Endometrium (tissue), 2 donors: ENCODE results near the gene CDH13.
A peak's percentile ranks its signal among the peaks of the same experiment; 100 is the strongest.

ENCODE experiments used
- FAIRE-seq: peaks from 2 replicates; lab custom pipeline; 2012; peaks lifted over from hg19 to GRCh38; lab: Jason Lieb, UNC
- donor health status: control.
- donor health status: control.

Gene CDH13

DNA sequence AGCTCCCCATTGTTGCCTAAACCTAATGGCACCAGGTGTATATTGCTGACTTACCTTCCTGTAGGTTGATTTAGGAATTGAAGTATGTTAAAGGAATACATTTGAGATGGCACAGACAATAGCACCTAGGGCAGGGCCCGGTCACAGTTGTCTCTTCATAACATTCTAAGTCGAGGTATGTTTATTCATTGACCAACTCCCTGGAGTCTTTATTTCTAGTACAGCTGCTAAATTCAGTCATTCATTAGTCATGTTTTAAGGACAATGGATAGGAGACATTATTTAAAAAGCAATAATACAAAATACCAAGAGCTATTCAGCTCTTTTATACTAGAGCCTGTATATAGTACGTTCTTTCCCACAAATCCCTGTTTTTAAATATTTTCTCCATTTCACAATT is 811.6 kb downstream of the CDH13 start:
- FAIRE-seq = no peak

- no peak for FAIRE-seq
These were observed 812.6 kb downstream of the CDH13 start for GRCh38 chr16:83439412-83439811.

GRCh38 chr16:83441517-83441916 is 814.7 kb downstream of the CDH13 start:
- FAIRE-seq = no peak

DNA sequence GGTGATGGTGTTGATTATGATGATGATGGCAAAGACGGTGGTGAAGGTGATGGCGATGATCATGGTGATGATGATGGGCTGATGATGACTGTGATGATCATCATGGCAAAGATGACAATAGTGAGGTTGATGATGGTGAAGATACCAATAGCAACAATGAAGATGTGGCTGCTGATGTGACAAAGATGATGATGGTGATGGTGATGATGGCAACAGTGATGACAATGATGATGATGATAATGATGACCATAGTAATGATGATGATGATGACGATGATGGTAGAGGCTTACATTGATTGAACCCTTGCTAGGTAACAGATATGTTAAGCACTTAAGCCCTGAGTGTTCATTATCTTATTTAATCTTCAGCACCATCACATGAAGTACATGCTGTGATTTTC is 817.2 kb downstream of the CDH13 start:
- FAIRE-seq = no peak

DNA sequence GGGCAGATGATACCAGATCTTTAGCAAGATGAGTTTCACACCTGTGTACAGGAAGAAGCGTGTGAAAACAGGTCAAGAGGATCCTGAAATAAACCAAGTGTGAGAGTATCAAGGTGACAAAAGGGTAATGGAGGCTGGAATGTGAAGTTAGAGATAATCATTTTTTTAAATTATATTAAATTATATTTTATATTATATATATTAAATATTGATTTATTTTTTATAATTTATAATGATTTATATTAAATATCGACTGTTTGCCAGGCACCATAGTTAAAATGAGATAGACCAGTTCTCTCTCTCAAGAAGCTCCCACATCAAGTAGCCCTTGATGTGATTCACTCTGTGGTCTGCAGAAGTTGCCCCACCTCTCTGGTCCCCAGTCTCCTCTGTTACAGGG is 820.8 kb downstream of the CDH13 start:
- FAIRE-seq = no peak

DNA sequence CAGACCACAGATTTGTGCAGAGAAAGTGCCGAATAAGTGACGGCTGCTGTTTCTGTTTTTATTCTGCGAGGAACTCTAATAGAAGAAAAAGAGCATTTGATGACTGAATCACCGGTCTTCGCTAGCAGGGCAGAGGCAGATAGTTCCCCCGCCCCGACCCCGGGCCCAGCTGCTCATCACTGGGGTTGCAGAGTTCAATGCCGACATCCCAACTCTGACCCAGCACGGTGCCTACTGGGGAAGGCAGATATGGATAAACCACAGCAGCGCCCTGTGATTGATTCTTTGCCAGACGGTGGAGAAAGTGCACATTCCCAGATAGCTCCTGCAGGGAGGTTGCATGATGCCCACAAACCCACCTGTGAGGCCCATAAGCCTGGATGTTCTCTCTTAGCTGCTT is 823.1 kb downstream of the CDH13 start:
- FAIRE-seq = no peak

DNA sequence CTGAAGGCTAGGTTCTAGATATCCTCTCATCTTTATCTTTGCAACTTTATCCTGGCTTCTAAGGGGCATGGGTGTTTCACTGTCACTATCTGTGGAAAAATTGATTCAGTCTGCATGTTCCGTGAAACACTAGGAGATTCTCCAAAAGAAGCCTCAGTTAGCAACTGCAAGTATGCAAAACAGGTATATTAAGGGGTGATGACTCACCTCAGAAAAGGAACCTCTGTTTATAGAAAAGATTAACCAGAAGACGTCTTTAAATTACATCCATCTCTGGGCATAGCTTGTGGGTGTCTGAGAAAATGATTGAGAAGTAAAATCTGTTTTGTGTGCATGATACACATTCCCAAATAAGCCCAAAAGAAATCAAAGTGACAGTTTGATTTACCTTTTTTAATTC is 827.2 kb downstream of the CDH13 start:
- no peak for FAIRE-seq

DNA sequence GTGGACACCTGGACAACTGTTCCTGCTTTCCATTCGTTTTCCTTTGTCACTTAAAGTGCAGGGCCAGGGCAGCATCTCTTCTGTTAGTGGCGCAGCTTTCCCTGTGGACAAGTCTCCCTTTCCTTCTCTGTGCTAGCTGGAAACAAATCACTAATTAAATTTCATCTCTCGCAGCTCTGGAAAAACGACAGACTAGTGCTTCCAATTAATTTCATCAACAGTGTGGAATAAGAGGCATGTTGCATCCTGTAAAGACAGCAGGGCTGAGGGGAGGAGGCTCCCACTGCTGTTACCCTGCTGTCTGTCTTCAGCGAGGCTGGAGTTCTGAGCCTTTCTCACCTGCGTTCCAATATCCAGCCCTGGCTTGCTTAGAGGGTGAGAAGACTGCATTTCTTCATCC is 828.9 kb downstream of the CDH13 start:
- FAIRE-seq = no peak

DNA sequence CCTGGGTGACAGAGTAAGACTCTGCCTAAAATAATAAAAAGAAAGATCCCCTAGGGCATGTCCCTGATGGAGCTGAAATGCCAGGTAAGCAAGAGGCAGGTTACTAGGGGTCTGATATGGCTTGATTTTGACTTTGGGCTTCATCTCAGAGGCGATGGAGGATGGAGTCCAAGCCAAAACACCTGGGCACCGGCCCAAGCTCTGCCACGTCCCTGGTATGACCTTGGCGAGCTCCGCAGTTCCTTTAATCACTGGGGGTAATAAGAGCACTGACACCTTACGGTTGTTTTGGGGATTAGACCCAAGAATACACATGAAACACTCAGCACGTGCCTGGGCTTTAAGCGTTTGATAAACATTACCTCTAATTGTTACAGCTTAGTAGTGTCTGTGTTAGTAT is 830.2 kb downstream of the CDH13 start:
- no peak for FAIRE-seq

DNA sequence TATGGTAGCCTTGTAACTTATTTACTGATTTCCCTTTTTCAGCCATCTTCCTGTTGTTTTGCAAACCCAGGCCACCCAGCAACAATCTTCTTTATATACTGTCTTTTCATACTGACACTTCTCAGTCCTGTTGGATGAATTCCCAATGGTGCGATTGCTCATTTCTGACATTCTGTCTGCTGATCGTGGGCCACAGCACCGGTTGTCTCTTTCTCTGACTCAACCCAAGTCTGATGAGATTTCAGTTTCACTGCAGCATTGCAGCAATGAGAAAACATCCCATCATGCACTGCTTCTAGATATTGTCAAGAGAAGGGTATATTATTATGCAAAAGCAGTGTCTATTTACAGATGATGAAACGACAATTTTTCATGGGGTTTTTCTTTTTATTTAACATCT is 831.8 kb downstream of the CDH13 start:
- no peak for FAIRE-seq

GRCh38 chr16:83464991-83465390 is 838.2 kb downstream of the CDH13 start:
- FAIRE-seq = no peak

- FAIRE-seq = no peak
These were observed 843.6 kb downstream of the CDH13 start for GRCh38 chr16:83470416-83470815.

DNA sequence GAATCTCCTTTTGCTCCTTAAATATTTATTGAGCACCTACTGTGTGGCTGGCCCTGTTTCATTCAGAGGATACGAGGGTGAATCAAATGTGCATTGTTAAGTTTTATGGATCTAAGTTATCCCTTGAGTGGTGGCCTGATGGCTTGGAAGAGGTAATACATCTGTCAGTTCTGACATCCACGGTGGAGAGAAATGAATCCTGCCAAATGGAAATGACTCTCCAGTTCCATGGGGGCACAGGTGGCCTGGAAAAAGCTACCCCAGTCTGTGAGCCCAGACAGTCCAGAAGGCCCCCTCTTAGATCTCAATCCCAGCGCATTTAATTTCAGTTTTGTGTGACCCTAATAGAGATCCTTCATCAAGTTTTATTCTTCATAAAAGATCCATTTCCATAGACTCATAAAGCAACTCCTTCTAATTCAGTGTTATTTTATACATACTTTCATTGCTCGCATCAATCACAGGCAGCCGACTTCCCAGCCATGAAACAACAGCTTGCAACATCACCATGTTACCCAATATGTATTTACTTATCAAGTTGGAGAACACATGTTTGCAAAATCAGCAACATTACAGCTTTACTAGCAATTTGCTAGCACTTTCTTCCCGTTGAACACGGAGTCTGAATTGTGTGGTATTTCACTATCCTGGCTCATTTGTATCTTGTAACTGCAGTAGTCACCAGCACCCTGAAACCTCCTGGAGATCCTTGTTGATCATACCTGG is 846.2 kb downstream of the CDH13 start:
- FAIRE-seq = no peak

- FAIRE-seq = peak; percentile 79
These were observed 847.3 kb downstream of the CDH13 start for GRCh38 chr16:83473926-83474650.

DNA sequence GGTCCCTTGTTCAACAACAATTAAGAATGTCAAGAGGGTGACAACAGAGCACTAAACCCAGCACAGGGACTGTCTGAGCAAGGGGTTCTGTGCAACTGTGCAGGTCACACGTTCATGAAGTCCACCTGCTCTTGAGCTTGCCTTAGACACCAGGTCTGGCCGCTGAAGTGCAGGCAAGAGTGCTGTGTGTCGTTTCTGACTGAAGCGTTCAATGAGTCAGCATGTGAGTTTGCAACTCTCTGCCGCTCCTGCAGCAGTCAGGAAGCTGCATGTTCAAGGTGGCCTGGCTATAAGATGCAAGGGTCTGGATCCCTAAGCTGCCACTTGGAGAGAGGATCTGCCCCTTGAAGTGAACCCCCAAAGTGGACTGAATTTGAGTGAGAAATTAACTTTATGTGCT is 848.3 kb downstream of the CDH13 start:
- no peak for FAIRE-seq

DNA sequence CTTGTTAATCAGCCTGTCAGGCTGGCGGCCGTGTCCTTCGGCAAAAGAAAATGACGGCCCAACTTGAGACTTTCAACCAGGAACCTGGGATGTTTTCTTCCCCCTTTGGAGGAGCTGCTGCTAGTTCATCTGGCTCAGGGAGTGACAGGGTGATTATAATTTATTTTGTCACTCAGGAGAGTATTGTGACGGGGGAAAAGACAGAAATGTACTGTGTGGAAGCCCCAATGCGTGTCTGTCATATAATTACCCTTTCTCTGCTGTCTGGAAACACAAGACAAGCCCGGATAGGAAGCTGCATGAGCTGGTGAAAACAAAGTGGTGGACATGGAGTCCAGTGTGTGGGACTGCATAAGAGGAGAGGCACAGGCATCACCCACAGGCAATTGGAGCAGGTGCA is 854.8 kb downstream of the CDH13 start:
- FAIRE-seq = no peak

DNA sequence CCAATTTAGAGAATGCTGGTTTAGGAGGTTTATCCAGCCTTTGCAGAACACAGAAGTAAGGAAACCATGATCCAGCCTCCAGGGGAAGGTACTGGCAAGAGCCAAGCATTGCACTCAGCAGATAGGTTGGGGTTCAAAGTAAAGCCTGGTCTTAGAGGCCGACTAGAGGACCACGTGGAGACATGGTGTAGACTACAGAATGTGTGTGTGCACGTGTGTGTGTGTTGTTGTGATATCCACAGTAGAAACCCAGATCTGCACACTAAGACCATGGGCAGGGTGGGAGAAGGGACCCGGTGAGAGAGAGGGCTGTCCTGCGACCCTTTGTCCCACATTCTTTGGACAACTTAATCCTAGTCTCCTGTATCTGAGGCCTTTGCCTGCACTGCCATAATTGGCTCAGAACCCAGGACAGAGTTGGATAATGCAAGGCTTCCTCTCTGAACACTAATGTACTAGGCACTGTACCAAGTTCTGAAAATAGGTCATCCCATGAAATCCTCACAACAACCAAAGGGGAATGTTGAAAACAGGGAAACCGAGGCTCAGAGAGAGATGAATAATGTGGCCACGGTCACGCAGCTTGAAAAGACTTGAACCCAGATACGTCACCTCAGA is 855.9 kb downstream of the CDH13 start:
- no peak for FAIRE-seq

GRCh38 chr16:83490073-83490472 is 863.3 kb downstream of the CDH13 start:
- FAIRE-seq = no peak

GRCh38 chr16:83494459-83494858 is 867.7 kb downstream of the CDH13 start:
- FAIRE-seq = no peak

DNA sequence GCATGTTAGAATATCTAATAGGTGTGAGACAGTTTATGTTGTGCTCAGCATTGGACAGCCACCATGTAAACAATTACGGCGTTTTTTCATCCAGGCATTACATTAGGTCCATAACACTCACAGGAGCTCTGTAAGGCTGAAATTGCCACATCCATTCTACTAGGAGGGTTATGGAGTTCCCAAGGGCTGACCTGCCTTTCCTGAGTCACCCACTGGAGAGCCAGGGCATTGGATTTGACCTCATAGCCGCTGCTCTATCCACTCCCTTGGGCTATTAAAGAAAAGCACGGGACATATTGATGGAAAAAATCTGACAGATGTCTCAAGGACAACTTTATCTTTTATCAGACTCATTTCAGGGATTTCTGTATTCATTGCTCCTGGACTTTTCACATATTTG is 874.7 kb downstream of the CDH13 start:
- FAIRE-seq = no peak

DNA sequence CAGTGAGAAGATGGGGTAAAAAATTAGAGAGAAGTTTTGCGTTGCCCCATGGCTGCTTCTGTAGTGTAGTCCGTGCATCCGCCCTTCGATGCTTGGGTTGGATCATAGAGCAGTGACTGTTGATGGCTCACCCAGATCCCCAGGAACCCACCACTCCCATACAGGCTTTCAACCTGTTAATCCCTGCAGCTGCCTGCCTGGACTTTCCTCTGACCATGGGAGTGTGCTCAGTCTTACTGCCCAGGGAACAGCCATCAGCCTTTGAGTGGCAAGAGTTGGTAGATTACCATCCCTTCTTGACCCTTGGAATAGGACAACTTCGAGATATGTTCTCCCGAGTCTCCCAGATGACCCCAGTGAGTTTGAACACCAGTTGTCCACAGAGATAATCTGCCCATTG is 881.5 kb downstream of the CDH13 start:
- FAIRE-seq = no peak

DNA sequence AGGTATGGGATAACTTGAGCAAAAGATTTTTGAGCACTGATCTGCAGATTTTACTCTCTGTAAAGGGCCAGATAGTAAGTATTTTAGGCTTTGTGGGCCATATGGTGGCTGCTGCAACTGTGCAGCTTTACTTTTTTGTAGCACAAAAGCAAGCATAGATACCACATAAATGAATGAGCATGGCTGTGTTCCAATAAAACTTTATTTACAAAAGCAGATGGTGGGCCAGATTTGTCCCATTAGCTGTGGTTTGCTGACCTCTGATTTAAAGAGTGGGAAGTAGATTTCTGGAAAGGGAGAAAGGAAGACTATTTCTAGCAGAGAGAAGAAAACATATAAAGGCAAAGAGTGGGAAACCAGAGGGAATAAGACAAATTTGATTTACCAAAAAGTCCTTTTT is 882.5 kb downstream of the CDH13 start:
- FAIRE-seq = no peak

DNA sequence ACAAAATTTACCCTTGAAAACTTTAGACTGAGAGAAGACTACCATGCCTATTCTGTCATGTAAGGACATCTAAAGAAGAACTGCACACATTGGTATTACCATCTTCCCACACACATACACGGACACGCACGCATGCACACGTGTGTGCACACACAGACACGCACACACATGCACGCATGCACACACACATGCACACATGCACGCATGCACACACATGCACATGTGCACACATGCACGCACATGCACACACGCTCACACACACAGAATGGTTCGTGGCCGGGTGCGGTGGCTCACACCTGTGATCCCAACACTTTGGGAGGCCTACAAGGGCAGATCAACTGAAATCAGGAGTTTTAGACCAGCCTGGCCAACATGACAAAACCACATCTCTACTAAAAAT is 884.1 kb downstream of the CDH13 start:
- no peak for FAIRE-seq
